Nephron progenitor cell (in vitro differentiated cells): ENCODE data around the gene MAP3K21.

Source experiments
- DNase-seq: peaks from one replicate; pipeline ENCODE4 v3.0.0; 2021
- H3K27ac Mint-ChIP-seq: 2 replicates; pipeline ENCODE4 v1.8.0; 2021; ENCODE audit warnings: mild to moderate bottlenecking, moderate library complexity, mixed read lengths
- H3K27me3 Mint-ChIP-seq: 2 replicates; pipeline ENCODE4 v1.8.0; 2021; ENCODE audit warnings: mild to moderate bottlenecking, low read depth, mixed read lengths; ENCODE audit not compliant: poor library complexity
- H3K36me3 Mint-ChIP-seq: 2 replicates; pipeline ENCODE4 v1.8.0; 2021; ENCODE audit warnings: low read depth, mixed read lengths
- H3K4me1 Mint-ChIP-seq: 2 replicates; pipeline ENCODE4 v1.8.0; 2021; ENCODE audit warnings: mixed read lengths
- H3K4me3 Mint-ChIP-seq: 2 replicates; pipeline ENCODE4 v1.8.0; 2021; ENCODE audit warnings: mild to moderate bottlenecking, moderate library complexity, mixed read lengths
- H3K9me3 Mint-ChIP-seq: 2 replicates; pipeline ENCODE4 v1.8.0; 2021; ENCODE audit warnings: mild to moderate bottlenecking, moderate library complexity, mixed read lengths
- CTCF ChIP-seq: fragments of 200-600 bp; sonication (generic); IDR thresholded peaks from 2 replicates; pipeline ENCODE4 v1.5.0; 2021; ENCODE audit warnings: antibody characterized with exemption

MAP3K21 gene

GRCh38 chr1:233342086-233342485 lies 14.6 kb downstream of the MAP3K21 start:
- Mint-ChIP-seq H3K27ac (no peak overlapping the region), H3K4me3 (no peak overlapping the region), H3K36me3 (no peaks in the 10 kb centered on the region), H3K4me1 (peaks cover 5% of the 10 kb centered on the region), H3K9me3 (peaks cover 8% of the 10 kb centered on the region), H3K27me3 (peaks cover 22% of the 10 kb centered on the region)
- no peak for TF ChIP-seq CTCF
- no peak for DNase-seq

- TF ChIP-seq CTCF, result no peak
- no peaks in the 10 kb centered on the region for H3K36me3 Mint-ChIP-seq
- peaks cover 5% of the 10 kb centered on the region for H3K4me1 Mint-ChIP-seq
- H3K9me3 Mint-ChIP-seq, result peaks cover 8% of the 10 kb centered on the region
- H3K4me3 Mint-ChIP-seq, result no peak overlapping the region
- no peak for DNase-seq
- peaks cover 26% of the 10 kb centered on the region for H3K27me3 Mint-ChIP-seq
- no peak overlapping the region for H3K27ac Mint-ChIP-seq
Measured at GRCh38 chr1:233343262-233343661, 15.7 kb downstream of the MAP3K21 start.

GRCh38 chr1:233347338-233347737 lies 19.8 kb downstream of the MAP3K21 start:
- H3K36me3 Mint-ChIP-seq, result no peaks in the 10 kb centered on the region
- no peaks in the 10 kb centered on the region for H3K4me1 Mint-ChIP-seq
- TF ChIP-seq CTCF, result no peak
- peaks cover 17% of the 10 kb centered on the region for H3K27me3 Mint-ChIP-seq
- H3K9me3 Mint-ChIP-seq, result peaks cover 8% of the 10 kb centered on the region
- no peak overlapping the region for H3K4me3 Mint-ChIP-seq
- no peak for DNase-seq
- H3K27ac Mint-ChIP-seq, result no peak overlapping the region

GRCh38 chr1:233349137-233349536 lies 21.6 kb downstream of the MAP3K21 start:
- no peak for TF ChIP-seq CTCF
- peaks cover 12% of the 10 kb centered on the region for H3K27me3 Mint-ChIP-seq
- no peaks in the 10 kb centered on the region for H3K4me1 Mint-ChIP-seq

GRCh38 chr1:233354983-233355382 lies 27.5 kb downstream of the MAP3K21 start:
- peaks cover 4% of the 10 kb centered on the region for H3K27me3 Mint-ChIP-seq
- H3K9me3 Mint-ChIP-seq, result no peaks in the 10 kb centered on the region
- no peak overlapping the region for H3K27ac Mint-ChIP-seq
- DNase-seq, result no peak
- H3K4me3 Mint-ChIP-seq, result no peak overlapping the region
- no peak for TF ChIP-seq CTCF
- H3K4me1 Mint-ChIP-seq, result peaks cover 4% of the 10 kb centered on the region
- H3K36me3 Mint-ChIP-seq, result no peaks in the 10 kb centered on the region

More at GRCh38 chr1:233349137-233349536, 21.6 kb downstream of the MAP3K21 start:
- Mint-ChIP-seq H3K27ac (no peak overlapping the region), H3K4me3 (no peak overlapping the region), H3K9me3 (no peaks in the 10 kb centered on the region), H3K36me3 (no peaks in the 10 kb centered on the region)
- no peak for DNase-seq

DNA sequence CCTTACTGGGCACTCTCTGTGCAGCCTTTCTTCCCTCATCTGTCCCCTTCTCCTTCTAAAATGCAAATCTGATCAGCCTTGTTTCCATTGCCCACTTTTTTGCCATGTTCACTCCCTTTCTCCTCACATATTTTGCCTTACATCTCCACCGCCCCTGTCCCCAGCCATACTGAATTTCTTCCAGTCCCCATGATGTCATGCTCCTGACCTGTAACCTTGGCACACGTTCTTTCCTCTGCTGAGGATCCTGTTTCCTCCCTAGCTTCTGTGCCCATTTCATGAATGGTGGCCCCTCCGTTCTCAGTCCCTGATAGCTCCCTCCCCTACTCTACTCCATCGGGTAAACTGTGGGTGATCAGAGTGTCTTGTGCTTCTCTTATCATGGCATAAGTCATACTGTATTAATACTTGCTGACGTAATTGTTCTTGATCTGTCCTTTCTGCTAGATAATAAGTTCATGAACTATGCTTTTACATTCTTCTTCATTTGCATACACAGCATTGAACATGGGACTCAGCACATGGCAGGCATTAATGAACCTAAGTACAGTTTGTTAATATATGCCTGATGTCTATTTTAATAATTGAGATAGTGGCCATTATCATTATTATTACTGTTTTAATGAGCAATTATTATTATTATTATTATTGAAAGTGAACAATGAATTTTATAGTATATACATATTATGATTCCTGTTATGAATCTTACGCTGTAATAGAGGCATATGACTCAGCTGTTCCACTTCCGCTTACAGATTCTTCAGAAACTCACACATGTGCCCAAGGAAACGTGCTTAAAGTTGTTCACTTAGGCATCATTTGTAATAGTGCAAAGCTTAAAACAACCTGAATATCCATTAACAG lies 28.5 kb downstream of the MAP3K21 start:
- H3K27me3 Mint-ChIP-seq, result peaks cover 3% of the 10 kb centered on the region
- no peak overlapping the region for H3K27ac Mint-ChIP-seq
- DNase-seq, result no peak
- H3K36me3 Mint-ChIP-seq, result no peaks in the 10 kb centered on the region
- no peaks in the 10 kb centered on the region for H3K9me3 Mint-ChIP-seq
- no peak for TF ChIP-seq CTCF
- H3K4me1 Mint-ChIP-seq, result peaks cover 10% of the 10 kb centered on the region
- no peak overlapping the region for H3K4me3 Mint-ChIP-seq
